Left ventricle myocardium superior (tissue), 1 donor: ENCODE measurements around the gene C10orf67. TPM values are rescaled to one million over a fixed set of nuclear protein-coding genes. Genes with fewer than 3 reads are reported as not detected.

ENCODE experiments used
- ATAC-seq: fragments of 200-7000 bp; cut with Tn5 transposase; one replicate; pipeline ENCODE4 v1.9.1; 2020; ENCODE audit warnings: mild to moderate bottlenecking, moderate library complexity
- DNase-seq: peaks from one replicate; pipeline ENCODE4 v3.0.0-alpha.2; 2020
- intact Hi-C: fragments of 100-400 bp; cut with micrococcal nuclease; formaldehyde crosslinking; loops from one replicate; pipeline ENCODE4 v1.11.0; 2022
- total RNA-seq: library from RNA; stranded (reverse); fragmentation: NEBNext Ultra II Directional; extraction: Animal tissue kit (Norgen Biotek cat#: 25700); gene quantifications from one replicate; pipeline ENCODE4 v1.2.1, GENCODE V29; 2021
- donor health status: DM: no; HTN: yes; CAD: no; lungs with severe emphysema.

C10orf67 gene
- total RNA-seq, 1 donor from 2014 or later = 0.62 TPM

- DNase-seq = no peak
Measured at GRCh38 chr10:23191764-23192711, 152.6 kb downstream of the C10orf67 start, which contains the start of gene PTF1A. PTF1A (plus strand) TSS chr10:23192312; CDS start chr10:23192531, 219 bp downstream.

GRCh38 chr10:23190872-23191763 is 153.5 kb downstream of the C10orf67 start:
- no peak for ATAC-seq
- DNase-seq = no peak
- intact Hi-C loops = no loop called here

More at GRCh38 chr10:23191764-23192711, 152.6 kb downstream of the C10orf67 start, which contains the start of gene PTF1A:
- intact Hi-C loops = no loop called here
- ATAC-seq = no peak

GRCh38 chr10:23189024-23189423 is 155.6 kb downstream of the C10orf67 start:
- ATAC-seq (no peak), DNase-seq (no peak)
- intact Hi-C loops = no loop called here

GRCh38 chr10:23187155-23187554 is 157.4 kb downstream of the C10orf67 start:
- DNase-seq = no peak
- intact Hi-C loops = no loop called here
- no peak for ATAC-seq

- intact Hi-C loops = no loop called here
- no peak for ATAC-seq
- DNase-seq = no peak
Measured at GRCh38 chr10:23186697-23187096, 157.9 kb downstream of the C10orf67 start.

GRCh38 chr10:23186178-23186577 is 158.4 kb downstream of the C10orf67 start:
- ATAC-seq (no peak), DNase-seq (no peak)
- intact Hi-C loops = no loop called here

GRCh38 chr10:23174977-23175512 is 169.6 kb downstream of the C10orf67 start:
- ATAC-seq (no peak), DNase-seq (no peak)
- intact Hi-C loops = no loop called here

- intact Hi-C loops = no loop called here
Measured at GRCh38 chr10:23174074-23174976, 170.3 kb downstream of the C10orf67 start.

GRCh38 chr10:23173214-23174073 is 171.2 kb downstream of the C10orf67 start:
- intact Hi-C loops = no loop called here
- DNase-seq = no peak
- ATAC-seq = peak; percentile 41

More at GRCh38 chr10:23174074-23174976, 170.3 kb downstream of the C10orf67 start:
- no peak for DNase-seq
- ATAC-seq = no peak

- intact Hi-C loops = no loop called here
- ATAC-seq (no peak), DNase-seq (no peak)
Measured at GRCh38 chr10:23172429-23173213, 172.0 kb downstream of the C10orf67 start.

- DNase-seq = no peak
- intact Hi-C loops = no loop called here
Measured at GRCh38 chr10:23171232-23171876, 173.2 kb downstream of the C10orf67 start.

GRCh38 chr10:23158370-23158769 is 186.2 kb downstream of the C10orf67 start:
- intact Hi-C loops = no loop called here
- ATAC-seq (peak; percentile 75), DNase-seq (no peak)

More at GRCh38 chr10:23171232-23171876, 173.2 kb downstream of the C10orf67 start:
- no peak for ATAC-seq

- peak; percentile 50 for ATAC-seq
- intact Hi-C loops = no loop called here
- DNase-seq = no peak
Measured at GRCh38 chr10:23157691-23158369, 186.8 kb downstream of the C10orf67 start.

- DNase-seq (no peak), ATAC-seq (no peak)
- intact Hi-C loops = no loop called here
Measured at GRCh38 chr10:23157239-23157681, 187.3 kb downstream of the C10orf67 start.

- intact Hi-C loops = no loop called here
Measured at GRCh38 chr10:23156447-23157150, 188.0 kb downstream of the C10orf67 start.

More at GRCh38 chr10:23156447-23157150, 188.0 kb downstream of the C10orf67 start:
- ATAC-seq (no peak), DNase-seq (no peak)
